Pancreas (tissue), 10 donors: ENCODE results near the gene IQGAP3. TPM values are rescaled to one million over a fixed set of nuclear protein-coding genes. Genes with fewer than 3 reads are reported as not detected.

Experiments used
- ATAC-seq, 4 donors: fragments of 200-7000 bp; cut with Tn5 transposase; one replicate each; pipeline versions ENCODE4 v1.8.0 to v1.9.1; 2020; ENCODE audit warnings: mild to moderate bottlenecking in 4 of 4, moderate library complexity in 4 of 4
- DNase-seq, 6 donors: peaks; one replicate each; pipeline ENCODE4 v3.0.0-alpha.2; 2020
- FAIRE-seq: peaks from 2 replicates; lab custom pipeline; 2012; peaks lifted over from hg19 to GRCh38; lab: Jason Lieb, UNC
- H3K27ac ChIP-seq, 4 donors: fragments of 200-600 bp; sonication (generic); 1 replicate in 3 of 4; 2 replicates in 1 of 4; pipeline versions ENCODE4 v1.5.0 to v1.8.0; 2020
- H3K27me3 ChIP-seq, 4 donors: fragments of 200-600 bp; one replicate each; pipeline ENCODE4 v1.8.0; 2021
- H3K36me3 ChIP-seq, 3 donors: fragments of 200-600 bp; sonication (generic) in 1 of 3; one replicate each; pipeline versions ENCODE4 v1.5.0 to v1.8.0; 2020 to 2021
- H3K4me1 ChIP-seq, 3 donors: fragments of 200-600 bp; one replicate each; pipeline ENCODE4 v1.8.0; 2021
- H3K4me3 ChIP-seq, 4 donors: fragments of 200-600 bp; sonication (generic) in 2 of 4; one replicate each; pipeline versions ENCODE4 v1.5.0 to v1.8.0; 2020 to 2021
- H3K9me3 ChIP-seq, 4 donors: fragments of 200-600 bp; one replicate each; pipeline ENCODE4 v1.8.0; 2021
- WGBS, 2 donors: extraction: QIAGEN DNeasy Blood & Tissue Kit; methylation state at CpG; one replicate each; pipeline ENCODE4 v1.1.7; 2013; 5-methylcytosine and 5-hydroxymethylcytosine counted together
- intact Hi-C, 3 donors: fragments of 100-400 bp; cut with DNase I; formaldehyde crosslinking; loops; one replicate each; pipeline versions ENCODE4 v1.11.1 to v1.14.2; 2022
- polyA plus RNA-seq, 2 donors: library from polyadenylated mRNA; stranded (reverse); fragments of 200-250 nt; gene quantifications; one replicate each; pipeline ENCODE4 v1.2.3, GENCODE V29; 2013
- total RNA-seq, 6 donors: library from RNA; stranded (reverse); fragmentation: NEBNext Ultra II Directional in 4 of 6; extraction: Animal tissue kit (Norgen Biotek cat#: 25700) in 4 of 6; gene quantifications; one replicate each; pipeline versions ENCODE4 v1.2.1 to v1.2.4, GENCODE V29; 2021 to 2023
- TF ChIP-seq, protein P1 (sequence below), 4 donors: fragments of 200-600 bp; sonication (generic) in 3 of 4; IDR thresholded peaks; one replicate each; pipeline versions ENCODE4 v1.5.0 to v1.8.0; 2021; ENCODE audit warnings: antibody characterized with exemption in 4 of 4
- donor health status: healthy with polysubstance abuse.
- donor health status: DM: no; HTN: no; CAD: no; lungs with moderate emphysema.
- donor health status: DM: no; HTN: no; CAD: no.
- donor health status: control.
- donor health status: control.
- donor health status: Bipolar disorder and iron deficiency.
- donor health status: DM: yes; HTN: yes; CAD: no.
- donor health status: DM: no; HTN: no; CAD: no.
- donor health status: DM: no; HTN: no; CAD: no.
- donor health status: DM: yes; HTN: yes; CAD: no.

The IQGAP3 gene
- total and polyA plus RNA-seq, 8 donors = 0.02 to 0.90 (median 0.23) TPM; not detected in 1

DNA sequence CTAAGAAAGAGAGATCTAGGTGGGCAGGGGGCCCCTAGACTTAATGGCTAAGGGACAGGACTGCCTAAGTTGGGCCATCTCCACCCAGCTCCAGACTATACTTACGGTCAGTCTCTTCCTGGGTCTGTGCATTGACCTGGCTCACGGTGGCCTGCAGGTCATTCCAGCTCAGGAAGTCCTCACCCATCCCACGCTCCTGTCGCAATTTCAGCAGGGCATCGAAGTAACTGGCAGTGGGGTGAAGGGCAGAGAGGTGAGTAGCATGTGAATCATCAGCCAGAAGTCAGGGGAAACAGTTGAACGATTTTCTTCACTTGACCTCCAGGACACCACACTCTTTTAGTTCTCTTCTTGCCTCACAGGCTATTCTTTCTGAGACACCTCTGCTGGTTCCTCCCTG lies 20.5 kb downstream of the IQGAP3 start:
- intact Hi-C loops = no loop called here
- no peak overlapping the region for H3K27ac ChIP-seq
- DNase-seq (peak in 1 of 6 donors; percentile 23), ATAC-seq (no peak), FAIRE-seq (no peak)
- H3K4me3 ChIP-seq = no peak overlapping the region
- no peaks in the 10 kb centered on the region for H3K4me1 ChIP-seq
- WGBS, 2 donors = 95 to 96% methylated on average over 6 of the region's 6 CpGs
- TF ChIP-seq, protein P1, sequence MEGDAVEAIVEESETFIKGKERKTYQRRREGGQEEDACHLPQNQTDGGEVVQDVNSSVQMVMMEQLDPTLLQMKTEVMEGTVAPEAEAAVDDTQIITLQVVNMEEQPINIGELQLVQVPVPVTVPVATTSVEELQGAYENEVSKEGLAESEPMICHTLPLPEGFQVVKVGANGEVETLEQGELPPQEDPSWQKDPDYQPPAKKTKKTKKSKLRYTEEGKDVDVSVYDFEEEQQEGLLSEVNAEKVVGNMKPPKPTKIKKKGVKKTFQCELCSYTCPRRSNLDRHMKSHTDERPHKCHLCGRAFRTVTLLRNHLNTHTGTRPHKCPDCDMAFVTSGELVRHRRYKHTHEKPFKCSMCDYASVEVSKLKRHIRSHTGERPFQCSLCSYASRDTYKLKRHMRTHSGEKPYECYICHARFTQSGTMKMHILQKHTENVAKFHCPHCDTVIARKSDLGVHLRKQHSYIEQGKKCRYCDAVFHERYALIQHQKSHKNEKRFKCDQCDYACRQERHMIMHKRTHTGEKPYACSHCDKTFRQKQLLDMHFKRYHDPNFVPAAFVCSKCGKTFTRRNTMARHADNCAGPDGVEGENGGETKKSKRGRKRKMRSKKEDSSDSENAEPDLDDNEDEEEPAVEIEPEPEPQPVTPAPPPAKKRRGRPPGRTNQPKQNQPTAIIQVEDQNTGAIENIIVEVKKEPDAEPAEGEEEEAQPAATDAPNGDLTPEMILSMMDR (IDR thresholded peaks at IDR 0.05) = no peak
- no peaks in the 10 kb centered on the region for H3K27me3 ChIP-seq
- no peaks in the 10 kb centered on the region for H3K36me3 ChIP-seq
- no peaks in the 10 kb centered on the region for H3K9me3 ChIP-seq

DNA sequence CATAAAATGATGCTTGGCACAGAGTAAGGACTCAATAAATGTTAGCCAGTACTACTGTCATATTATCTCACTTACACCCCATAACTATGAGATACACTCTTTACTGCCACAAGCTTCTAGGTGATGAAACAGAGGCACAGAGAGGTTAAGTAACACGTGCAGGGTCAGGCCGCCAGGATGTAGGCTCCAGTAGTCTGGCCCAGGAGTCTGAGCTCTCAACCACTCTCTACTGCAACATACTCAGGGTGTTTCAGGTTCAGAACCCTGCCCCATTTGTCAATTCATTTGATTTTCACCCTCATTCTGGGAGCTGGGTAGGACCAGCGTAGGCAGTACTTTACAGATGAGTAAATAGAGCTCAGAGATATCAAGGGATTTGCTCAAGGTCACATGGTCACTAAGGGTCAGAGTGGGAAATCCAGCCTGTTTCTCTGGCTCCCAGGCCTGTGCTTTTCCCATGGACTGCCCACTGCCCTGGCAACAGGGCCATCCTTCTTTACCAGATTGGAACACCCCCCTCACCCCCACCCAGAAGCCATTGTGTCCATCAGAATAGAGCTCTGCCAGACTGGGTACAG lies 21.2 kb downstream of the IQGAP3 start:
- Histone ChIP-seq H3K4me1 (no peaks in the 10 kb centered on the region), H3K9me3 (no peaks in the 10 kb centered on the region), H3K27ac (no peak overlapping the region), H3K4me3 (no peak overlapping the region), H3K27me3 (no peaks in the 10 kb centered on the region), H3K36me3 (no peaks in the 10 kb centered on the region)
- 56 to 57% methylated on average over 3 of the region's 3 CpGs for WGBS, 2 donors
- peak in 2 of 6 donors; percentile 17 to 35 for DNase-seq
- TF ChIP-seq, protein P1 (IDR thresholded peaks at IDR 0.05) = no peak
- peak; percentile 45 to 77 (median 64) for ATAC-seq
- intact Hi-C loops = no loop called here
- FAIRE-seq = no peak

DNA sequence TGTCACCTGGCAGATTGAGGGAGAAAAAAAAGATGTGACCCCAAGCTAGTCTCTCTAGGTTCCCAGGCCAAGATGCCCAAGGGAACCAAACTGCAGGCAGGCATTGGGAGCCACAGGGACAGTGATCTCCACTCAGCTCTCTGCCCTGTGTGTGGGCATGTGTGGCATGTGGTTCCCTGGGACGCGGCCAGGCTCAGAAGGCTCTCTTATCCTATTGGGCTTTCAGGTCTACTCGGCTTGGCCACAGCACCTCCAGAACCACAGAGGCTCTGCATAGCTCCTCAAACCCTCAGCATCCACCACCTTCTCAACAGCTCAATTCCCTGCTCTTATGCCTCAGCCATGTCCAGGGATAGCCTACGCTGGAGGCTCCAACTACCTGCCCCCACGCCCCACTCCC lies 22.0 kb downstream of the IQGAP3 start:
- Histone ChIP-seq H3K27ac (no peak overlapping the region), H3K27me3 (no peaks in the 10 kb centered on the region), H3K4me3 (no peak overlapping the region), H3K4me1 (no peaks in the 10 kb centered on the region), H3K36me3 (no peaks in the 10 kb centered on the region), H3K9me3 (no peaks in the 10 kb centered on the region)
- intact Hi-C loops = no loop called here
- TF ChIP-seq, protein P1 (IDR thresholded peaks at IDR 0.05) = no peak
- WGBS, 2 donors = 66% methylated on average over 5 of the region's 5 CpGs
- FAIRE-seq (no peak), ATAC-seq (peak in 3 of 4 donors; percentile 26 to 64 (median 57)), DNase-seq (peak in 3 of 6 donors; percentile 23 to 56 (median 36))

GRCh38 chr1:156549831-156550230 lies 22.5 kb downstream of the IQGAP3 start:
- no peaks in the 10 kb centered on the region for H3K9me3 ChIP-seq
- H3K4me1 ChIP-seq = no peaks in the 10 kb centered on the region
- H3K4me3 ChIP-seq = no peak overlapping the region
- no peaks in the 10 kb centered on the region for H3K27me3 ChIP-seq
- no peaks in the 10 kb centered on the region for H3K36me3 ChIP-seq
- H3K27ac ChIP-seq = no peak overlapping the region
- ATAC-seq (no peak), DNase-seq (no peak), FAIRE-seq (no peak)
- TF ChIP-seq, protein P1 (IDR thresholded peaks at IDR 0.05) = no peak
- intact Hi-C loops = no loop called here
- WGBS, 2 donors = 95 to 97% methylated on average over 1 of the region's 1 CpG

DNA sequence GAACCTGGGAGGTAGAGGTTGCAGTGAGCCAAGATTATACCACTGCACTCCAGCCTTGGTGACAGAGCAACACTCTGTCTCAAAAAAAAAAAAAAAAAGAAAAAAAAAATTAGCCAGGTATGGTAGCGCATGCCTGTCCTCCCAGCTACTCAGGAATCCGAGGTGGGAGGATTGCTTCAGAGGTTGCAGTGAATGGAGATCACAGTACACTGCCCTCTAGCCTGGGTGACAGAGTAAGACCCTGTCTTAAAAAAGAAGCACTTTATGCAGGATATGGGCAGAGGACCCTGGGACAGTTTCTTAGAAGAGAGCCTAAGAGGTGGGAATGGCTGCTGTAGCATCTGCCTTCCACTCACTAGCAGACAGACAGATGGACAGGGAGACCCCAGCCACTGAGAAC lies 23.0 kb downstream of the IQGAP3 start:
- H3K9me3 ChIP-seq = no peaks in the 10 kb centered on the region
- ATAC-seq (no peak), FAIRE-seq (no peak), DNase-seq (peak in 1 of 6 donors; percentile 6)
- H3K27ac ChIP-seq = no peak overlapping the region
- H3K4me3 ChIP-seq = no peak overlapping the region
- no peaks in the 10 kb centered on the region for H3K4me1 ChIP-seq
- intact Hi-C loops = no loop called here
- H3K36me3 ChIP-seq = no peaks in the 10 kb centered on the region
- H3K27me3 ChIP-seq = no peaks in the 10 kb centered on the region
- 75 to 95% methylated on average over 2 of the region's 2 CpGs for WGBS, 2 donors
- TF ChIP-seq, protein P1 (IDR thresholded peaks at IDR 0.05) = no peak
